Renal pelvis (tissue), 3 donors: ENCODE results near the gene CRTC3. TPM values are rescaled to one million over a fixed set of nuclear protein-coding genes. Genes with fewer than 3 reads are reported as not detected.

Source experiments
- polyA plus RNA-seq, 3 donors: library from polyadenylated mRNA; unstranded; fragments of 120-200 nt; gene quantifications; one replicate each; pipeline ENCODE4 v1.2.1, GENCODE V29; 2013; ENCODE audit not compliant: insufficient read length in 3 of 3

The CRTC3 gene
- polyA plus RNA-seq, 3 donors, result 27.6 to 38.3 (median 29.9) TPM

Other genes starting within 250 kb of the CRTC3 start
- gene ZNF774, start 177.6 kb upstream of the CRTC3 start, polyA plus RNA-seq, result 1 to 10 TPM; 4.2 to 7.8 (median 5.8) TPM
- 100 to 1,000 TPM; 127 to 186 (median 167) TPM for gene IQGAP1, start 141.7 kb upstream of the CRTC3 start, polyA plus RNA-seq
- gene BLM, start 187.4 kb downstream of the CRTC3 start, polyA plus RNA-seq, result 10 to 100 TPM; 11.2 to 13.6 (median 13.5) TPM